Measurements from ENCODE around the gene ZNF628. TPM values are rescaled to one million over a fixed set of nuclear protein-coding genes. Genes with fewer than 3 reads are reported as not detected.

ZNF628 gene
- total and polyA plus RNA-seq, 2 of the 8 experiments (the other 6 are each of a cell fraction or from before 2014, with no cell fraction given) = 1.7 to 10.8 TPM

DNA sequence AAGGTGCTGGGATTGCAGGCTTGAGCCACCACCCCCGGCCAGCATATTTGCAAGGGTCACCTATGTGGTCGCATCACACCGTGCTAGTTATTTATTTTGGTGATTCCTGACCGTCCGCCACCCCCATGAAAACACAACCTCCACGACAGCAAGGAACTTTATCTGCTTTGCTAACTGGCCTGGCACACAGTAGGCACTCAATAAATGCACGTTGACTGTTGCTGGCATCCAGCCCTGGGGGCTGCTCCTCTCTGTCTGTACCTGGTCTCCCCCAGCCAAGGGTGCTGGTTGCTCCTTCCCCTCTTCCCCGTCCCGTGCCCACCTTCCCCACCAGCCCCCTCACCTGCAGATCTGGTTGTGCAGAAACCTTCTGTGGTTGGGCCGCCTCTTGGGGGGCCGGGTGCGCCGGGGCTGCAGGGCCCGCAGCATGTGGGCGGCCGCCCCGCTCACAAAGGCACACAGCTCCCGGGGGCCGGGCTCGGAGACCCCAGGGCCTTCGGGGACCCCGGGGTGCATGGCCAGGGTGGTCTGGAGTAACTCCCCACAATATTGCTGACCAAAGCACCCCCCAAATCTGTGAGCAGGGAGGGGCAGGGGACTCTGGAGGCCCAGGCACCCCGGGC is 12.3 kb upstream of the ZNF628 start:
- peak overlapping the region; percentile 22 to 26; a peak in 1 of 4 replicates for H3K4me2 ChIP-seq (ENCODE audit: insufficient read depth in 1 of 2, low read depth in 2 of 2, low read length in 2 of 2)
- peak overlapping the region; percentile 94; the same call in 1 of the 2 replicates for H2BK12ac ChIP-seq (ENCODE audit: low read depth, low read length)
- peaks cover 5% of the 10 kb centered on the region for H3K79me1 ChIP-seq (ENCODE audit: low read depth, low read length)
- H2AK5ac ChIP-seq (ENCODE audit: low read depth, low read length) = 0 out of 2 replicates have a peak overlapping the region, but pooled peaks have one; percentile 17
- H2BK5ac ChIP-seq (ENCODE audit: low read depth, low read length) = peak overlapping the region; percentile 20; the same call in 1 of the 2 replicates
- DNase-seq (ENCODE audit: low read depth in 1 of 2, low spot score in 2 of 2) (peak in 1 of 2 experiments; percentile 44), FAIRE-seq (no peak)
- H3K4me3 ChIP-seq (ENCODE audit: extremely low read depth in 1 of 4, insufficient read depth in 2 of 4, low read depth in 3 of 4, low read length in 4 of 4) = no peak overlapping the region
- H3K79me2 ChIP-seq (ENCODE audit: control insufficient read depth in 1 of 2, insufficient read depth in 2 of 2, low read length in 2 of 2) = peaks cover 0 to 11% of the 10 kb centered on the region in 2 experiments; a peak in 2 of 4 replicates
- H3K4me1 ChIP-seq (replicated peaks in 1 of 4; ENCODE audit: control insufficient read depth in 3 of 4, insufficient read depth in 4 of 4, low read length in 3 of 4) = peaks cover 3 to 26% (median 17%) of the 10 kb centered on the region in 4 experiments
- H3K56ac ChIP-seq (replicated peaks; ENCODE audit: insufficient read length, low read depth, low read length) = peak overlapping the region; percentile 20
- H2BK120ac ChIP-seq (replicated peaks; ENCODE audit: low read depth, low read length) = no peak overlapping the region
- no peaks in the 10 kb centered on the region for H3K9me3 ChIP-seq (ENCODE audit: insufficient read depth in 2 of 2, low read depth in 1 of 2, low read length in 1 of 2)
- H3K27ac ChIP-seq (ENCODE audit: low read depth, low read length) = no peak overlapping the region
- no peak overlapping the region for H3K14ac ChIP-seq (ENCODE audit: insufficient read length)
- no peak overlapping the region for H2AFZ ChIP-seq (ENCODE audit: low read length)
- H4K8ac ChIP-seq (ENCODE audit: extremely low read depth, insufficient read depth, low read length) = peak overlapping the region; percentile 87
- peak overlapping the region; percentile 13 for H4K5ac ChIP-seq (ENCODE audit: insufficient read length, low read depth, low read length)
- no peak overlapping the region for H3K23ac ChIP-seq (ENCODE audit: insufficient read length)
- H4K20me1 ChIP-seq (replicated peaks in 1 of 2; ENCODE audit: control insufficient read depth in 1 of 2, insufficient read depth in 2 of 2, low read length in 2 of 2) = no peaks in the 10 kb centered on the region
- H3K18ac ChIP-seq (ENCODE audit: extremely low read depth, low read length) = peak overlapping the region; percentile 60
- H4K91ac ChIP-seq (replicated peaks; ENCODE audit: insufficient read length, low read length) = peak overlapping the region; percentile 89
- H2BK15ac ChIP-seq (ENCODE audit: low read length) = peak overlapping the region; percentile 72; the same call in 1 of the 2 replicates
- H3K27me3 ChIP-seq (replicated peaks in 1 of 4; ENCODE audit: control insufficient read depth in 3 of 4, extremely low read depth in 1 of 4, insufficient read depth in 3 of 4, low read length in 3 of 4) = no peaks in the 10 kb centered on the region; a peak in 1 of 7 replicates
- ChIA-PET POLR2A (ENCODE audit: partially characterized antibody) (interaction anchor here (1.3 to 2.9 kb wide), 2 partner anchors 13 to 56 kb away, joined by 3 to 8 read pairs; partner anchors contain the start of genes UBE2S and ZNF628), CTCF (ENCODE audit: partially characterized antibody) (interaction anchor here (1.5 kb wide), 1 partner anchor 9 kb away, joined by 3 read pairs; no protein-coding TSS in a partner anchor)
- H3K23me2 ChIP-seq (ENCODE audit: low read depth, low read length) = peaks cover 1% of the 10 kb centered on the region; the same call in 1 of the 2 replicates
- peak overlapping the region; percentile 67; the same call in 1 of the 2 replicates for H2BK20ac ChIP-seq (ENCODE audit: low read length)
- no peaks in the 10 kb centered on the region for H3K36me3 ChIP-seq (ENCODE audit: control insufficient read depth in 2 of 4, insufficient read depth in 4 of 4, low read length in 3 of 4)
- no peak overlapping the region for H3K9ac ChIP-seq (replicated peaks in 1 of 4; ENCODE audit: extremely low read depth in 1 of 4, low read depth in 3 of 4, low read length in 3 of 4)
- peak overlapping the region; percentile 88 for H3K4ac ChIP-seq (replicated peaks; ENCODE audit: insufficient read length, low read depth, low read length)
- WGBS, 2 experiments (ENCODE audit: extremely low coverage in 1 of 2, insufficient coverage in 1 of 2, insufficient read length in 1 of 2, insufficient replicate concordance in 2 of 2, low coverage in 1 of 2, low lambda C conversion rate in 2 of 2, missing lambda C conversion rate in 1 of 2) = 78% methylated on average over 21 of the region's 23 CpGs; no CpG with 5 or more reads in 1 of the 2 experiments
- no peak for TF ChIP-seq CBX5 (IDR thresholded peaks at IDR 0.05; ENCODE audit: low read depth, low read length)
- no peak for TF ChIP-seq POLR2AphosphoS5 (IDR thresholded peaks at IDR 0.05; ENCODE audit: low read depth, low read length)
- no peak for TF ChIP-seq SIN3A (conservative IDR thresholded peaks at IDR 0.05 in 1 of 2, IDR thresholded peaks at IDR 0.05 in 1 of 2; ENCODE audit: low read depth in 1 of 2, low read length in 2 of 2)
- TF ChIP-seq SIRT6 (IDR thresholded peaks at IDR 0.05; ENCODE audit: low read length) = no peak
- no peak for TF ChIP-seq BCL11A (IDR thresholded peaks at IDR 0.05; ENCODE audit: low read depth in 2 of 2, low read length in 2 of 2)
- no peak for TF ChIP-seq GTF2F1 (IDR thresholded peaks at IDR 0.05; ENCODE audit: borderline replicate concordance, low read depth, low read length)
- TF ChIP-seq SAP30 (IDR thresholded peaks at IDR 0.05; ENCODE audit: insufficient read depth, insufficient replicate concordance, low read length) = no peak
- no peak for TF ChIP-seq POU5F1 (IDR thresholded peaks at IDR 0.05; ENCODE audit: low read depth, low read length)
- TF ChIP-seq POLR2A (IDR thresholded peaks at IDR 0.05; ENCODE audit: control extremely low read depth in 1 of 2, low read depth in 2 of 2, low read length in 2 of 2) = no peak
- no peak for TF ChIP-seq CHD1 (IDR thresholded peaks at IDR 0.05; ENCODE audit: low read depth, low read length)
- TF ChIP-seq E2F6 (IDR thresholded peaks at IDR 0.05) = no peak
- no peak for TF ChIP-seq SP4 (IDR thresholded peaks at IDR 0.05; ENCODE audit: low read length)
